Raji (cell line): ENCODE results near the gene MBD2.

ENCODE experiments used
- POLR2A ChIP-seq: IDR thresholded peaks from 2 replicates; pipeline ENCODE4 v1.6.1; 2011; ENCODE audit warnings: low read depth, low read length, control low read depth; ENCODE audit not compliant: insufficient read depth

Gene MBD2

DNA sequence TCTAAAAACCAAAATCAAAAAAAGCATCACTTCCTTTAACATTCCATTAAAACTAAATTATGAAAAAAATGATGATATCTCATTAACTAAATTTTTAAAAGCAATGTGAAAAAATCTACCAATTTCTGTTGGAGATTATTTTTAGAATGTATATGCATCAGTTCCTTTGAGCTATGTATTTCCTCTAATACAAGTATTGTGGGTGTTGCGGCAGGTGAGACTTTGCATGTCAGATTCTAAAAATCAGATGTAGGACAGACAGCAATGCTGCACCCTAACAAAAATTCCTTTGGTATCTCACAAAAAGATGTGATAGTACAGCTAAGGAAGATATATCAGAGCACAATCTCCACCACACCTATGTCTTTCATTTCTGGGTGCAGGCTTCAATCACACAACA lies 6.8 kb downstream of the MBD2 start:
- TF ChIP-seq POLR2A: no peak

DNA sequence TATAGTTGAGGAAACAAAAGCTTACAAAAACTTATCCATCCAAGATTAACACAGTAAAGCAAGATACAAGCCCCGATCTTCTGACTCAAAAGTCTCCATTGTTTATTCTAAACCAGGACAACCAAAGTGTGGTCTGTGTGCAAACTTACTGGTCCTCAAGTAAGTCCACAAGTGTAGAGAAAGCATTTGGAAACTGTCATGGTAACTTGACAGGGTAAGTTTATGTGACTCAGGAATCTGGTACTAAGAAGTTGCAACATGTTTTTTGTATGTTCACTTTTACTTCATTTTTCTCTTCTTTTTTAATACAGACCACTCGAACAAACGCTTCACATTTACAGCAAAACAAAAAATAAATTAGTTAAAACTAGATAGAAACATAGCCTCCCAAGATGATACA lies 9.4 kb downstream of the MBD2 start:
- TF ChIP-seq POLR2A: no peak

DNA sequence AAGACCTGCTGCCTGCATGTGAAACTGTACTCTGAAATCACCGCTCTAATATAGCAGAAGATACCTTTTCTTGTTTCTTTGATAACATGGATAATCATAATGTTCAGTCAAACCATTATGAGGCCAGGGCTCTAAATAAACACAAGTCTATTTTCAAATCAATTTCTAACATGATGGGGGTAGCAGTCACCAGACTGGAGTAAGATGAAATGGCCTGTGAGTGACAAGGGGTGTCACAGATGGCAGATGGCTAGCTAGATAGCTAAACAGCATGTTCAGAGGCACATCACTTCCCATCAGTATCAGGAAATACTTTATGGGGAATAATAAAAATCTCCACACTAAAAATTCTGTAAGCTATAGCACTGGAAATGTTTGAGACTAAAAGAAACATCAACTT lies 14.0 kb downstream of the MBD2 start:
- TF ChIP-seq POLR2A: no peak

DNA sequence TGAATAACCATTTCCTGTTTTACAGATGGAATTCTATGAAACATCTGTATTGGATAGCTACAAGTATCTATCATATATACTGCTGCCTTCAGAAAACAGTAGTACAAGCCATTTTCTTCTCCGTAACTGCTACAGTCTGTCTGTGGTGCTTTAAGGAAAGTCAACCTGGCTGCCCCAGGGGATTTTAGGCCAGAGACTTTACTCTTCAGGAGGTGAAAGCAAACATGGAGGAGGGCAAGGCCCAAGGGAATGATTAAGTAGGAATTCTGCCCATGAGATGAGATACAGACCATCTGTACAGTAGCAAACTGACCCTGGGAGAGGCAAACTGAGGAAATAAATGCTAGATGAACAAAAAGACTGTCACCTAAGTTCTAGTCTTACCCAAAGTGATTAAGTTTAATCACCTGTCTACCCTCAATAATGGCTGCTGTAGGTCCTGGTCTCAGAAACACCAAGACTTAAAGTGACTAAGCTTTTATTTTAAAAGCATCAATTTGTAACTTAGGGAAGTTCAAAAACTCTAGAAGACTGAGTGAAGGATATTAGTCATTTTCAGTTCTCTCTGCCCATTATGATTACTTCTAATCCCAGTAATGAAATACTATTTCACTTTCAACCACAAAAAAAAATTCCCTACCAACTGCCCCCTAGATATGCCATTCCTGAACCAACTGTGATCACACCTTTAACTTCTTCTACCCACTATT lies 14.8 kb downstream of the MBD2 start:
- TF ChIP-seq POLR2A: no peak

DNA sequence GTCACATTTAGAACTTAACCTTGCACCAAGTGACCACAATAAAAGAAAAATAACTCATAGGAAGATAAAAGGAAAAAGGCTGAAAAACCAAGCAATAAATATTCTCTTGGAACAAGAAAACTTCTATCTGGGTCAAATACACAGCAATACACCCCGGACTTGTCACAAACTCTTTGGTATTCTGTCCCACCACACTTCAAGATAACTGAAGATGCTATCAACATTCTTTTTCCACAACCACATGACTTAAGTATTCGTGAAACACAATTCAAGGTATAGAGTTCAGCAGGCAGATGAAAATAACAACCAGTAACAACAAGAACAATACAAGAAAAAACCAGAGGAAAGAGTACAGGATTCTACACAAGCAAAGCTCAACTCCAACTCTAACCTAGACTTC lies 18.0 kb downstream of the MBD2 start:
- no peak for TF ChIP-seq POLR2A

DNA sequence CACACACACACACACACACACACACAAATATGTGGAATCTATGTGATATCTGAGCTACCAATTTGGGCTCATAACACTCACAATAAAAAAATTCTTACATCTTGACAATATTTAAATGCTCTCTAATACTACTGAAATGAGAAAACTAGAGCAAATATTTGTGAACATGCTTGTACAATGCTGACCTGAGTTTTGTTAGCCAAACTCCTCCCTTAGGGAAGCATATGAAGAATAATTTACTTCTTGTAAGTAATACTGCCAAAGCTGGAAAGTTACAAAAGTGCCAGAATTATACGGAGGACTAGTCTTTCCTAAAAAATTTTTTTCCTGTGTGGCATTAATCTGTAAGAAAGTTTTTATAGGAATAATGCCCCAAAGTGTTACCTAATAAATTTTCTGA lies 18.5 kb downstream of the MBD2 start:
- TF ChIP-seq POLR2A: no peak

DNA sequence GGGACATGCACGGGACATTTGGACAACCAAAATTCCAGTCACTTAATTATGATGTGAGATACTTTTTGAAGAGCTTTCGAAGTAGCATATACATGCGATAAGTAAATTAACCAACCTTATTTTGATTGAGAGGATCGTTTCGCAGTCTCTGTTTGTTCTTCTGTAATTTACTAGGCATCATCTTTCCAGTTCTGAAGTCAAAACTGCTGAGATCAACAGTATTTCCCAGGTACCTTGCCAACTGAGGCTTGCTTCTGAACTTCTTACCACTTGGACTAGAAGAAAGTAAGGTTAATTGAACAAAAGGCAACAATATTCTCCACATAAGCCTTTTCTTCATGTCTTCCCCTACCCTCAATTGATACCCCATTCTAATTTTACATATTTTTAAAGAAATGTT lies 19.6 kb downstream of the MBD2 start:
- no peak for TF ChIP-seq POLR2A

DNA sequence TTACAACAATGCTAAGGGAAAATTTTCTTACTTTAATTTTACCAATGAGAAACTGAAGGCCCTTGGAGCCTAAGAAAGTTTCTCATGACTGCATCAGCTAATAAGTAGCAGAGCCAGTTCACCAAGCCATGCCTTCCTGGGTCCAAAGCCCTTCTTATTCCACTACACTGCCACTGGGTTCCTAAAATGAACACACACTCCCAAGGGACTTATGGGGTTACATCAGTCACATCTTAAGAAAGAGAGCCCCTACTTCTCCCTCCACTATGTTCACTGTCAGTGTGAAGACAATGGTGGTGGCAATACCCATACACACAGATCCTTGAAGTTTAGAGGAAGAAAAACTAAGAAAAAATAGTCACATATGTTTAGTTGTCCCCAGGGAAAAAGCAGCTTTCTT lies 20.6 kb downstream of the MBD2 start:
- no peak for TF ChIP-seq POLR2A

DNA sequence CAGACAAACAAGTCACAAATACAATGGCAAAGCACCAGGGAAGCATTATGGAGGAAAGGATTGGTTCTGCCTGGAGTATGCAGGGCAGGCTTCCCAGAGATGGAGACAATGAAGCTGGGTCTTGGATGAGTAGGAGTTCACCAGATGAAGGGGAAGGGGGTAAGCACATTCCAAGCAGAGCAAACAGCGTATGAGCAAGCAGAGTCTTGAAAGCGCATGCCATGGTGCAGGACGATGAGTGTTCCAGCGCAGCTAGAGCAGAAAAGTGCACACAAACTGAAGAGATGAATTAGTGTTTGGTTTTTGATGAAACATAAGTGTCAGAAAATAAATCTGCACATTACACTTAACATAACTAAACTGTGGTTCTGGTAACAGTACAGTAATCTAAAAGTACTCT lies 21.6 kb downstream of the MBD2 start:
- TF ChIP-seq POLR2A: no peak

DNA sequence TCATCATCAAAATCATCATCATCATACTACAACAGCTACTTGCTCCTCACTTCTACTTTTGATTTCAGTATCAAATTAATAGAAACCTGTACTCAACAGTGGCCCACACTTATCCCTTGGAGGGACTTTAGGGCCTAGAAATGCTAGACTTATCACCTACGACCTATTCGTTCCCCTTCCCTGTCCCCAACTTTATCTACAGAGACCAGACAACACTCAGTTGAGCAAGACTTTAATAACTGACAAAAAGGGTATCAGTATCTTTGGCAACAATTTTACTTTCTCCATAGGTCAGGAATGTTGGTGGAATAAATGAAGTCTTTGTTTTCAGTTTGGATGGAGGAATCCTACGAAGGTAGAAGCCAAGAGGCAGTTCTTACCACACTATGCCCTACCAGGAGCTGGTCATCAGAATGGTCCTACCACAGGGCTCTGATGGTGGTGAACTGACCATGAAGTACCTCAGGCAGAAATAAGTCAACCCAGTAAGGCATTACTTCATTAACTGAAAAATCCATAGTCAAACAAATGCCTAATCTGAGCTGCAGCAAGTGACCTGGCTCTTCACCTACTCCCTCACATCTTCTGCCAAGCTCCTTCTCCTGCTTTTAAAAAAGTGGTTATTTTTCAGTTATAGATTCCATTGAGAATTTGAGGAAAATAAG lies 26.6 kb downstream of the MBD2 start:
- TF ChIP-seq POLR2A: no peak

DNA sequence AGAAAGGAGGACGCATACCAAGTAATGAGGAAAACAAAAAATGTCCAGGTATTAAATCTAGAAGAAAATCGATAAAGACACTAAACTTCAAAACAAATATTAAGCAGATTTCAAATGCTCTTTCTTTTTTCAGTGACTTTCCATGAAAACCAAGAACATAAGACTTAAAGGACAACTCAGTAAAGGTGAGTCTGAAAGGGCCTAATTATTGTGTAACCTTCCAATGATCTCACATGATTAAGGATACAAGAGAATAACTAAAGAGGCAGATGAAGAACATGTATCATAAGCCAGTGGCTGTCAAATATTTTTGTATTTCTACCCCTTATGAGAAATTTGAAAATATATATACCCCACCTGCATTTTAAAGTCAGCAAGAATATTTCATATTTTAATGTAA lies 30.7 kb downstream of the MBD2 start:
- no peak for TF ChIP-seq POLR2A

DNA sequence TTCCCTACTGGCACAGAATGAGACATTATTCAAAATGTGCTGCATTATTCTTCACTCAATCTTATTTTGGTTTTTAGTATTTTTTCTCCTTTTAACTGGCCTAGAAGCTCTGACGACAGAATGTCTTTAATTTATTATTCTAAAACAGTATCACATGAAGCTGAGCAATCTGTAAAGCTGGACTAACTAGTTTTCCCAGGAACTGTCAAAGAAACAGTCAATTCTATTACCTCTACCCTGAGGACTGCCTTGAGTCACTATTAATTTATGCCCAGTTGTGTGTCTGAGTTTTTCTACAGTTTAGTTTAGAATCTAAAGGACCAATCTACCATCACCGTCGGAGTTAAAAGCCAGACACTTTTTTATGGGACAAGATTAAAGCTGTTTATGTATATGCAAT lies 31.6 kb downstream of the MBD2 start:
- TF ChIP-seq POLR2A: no peak

DNA sequence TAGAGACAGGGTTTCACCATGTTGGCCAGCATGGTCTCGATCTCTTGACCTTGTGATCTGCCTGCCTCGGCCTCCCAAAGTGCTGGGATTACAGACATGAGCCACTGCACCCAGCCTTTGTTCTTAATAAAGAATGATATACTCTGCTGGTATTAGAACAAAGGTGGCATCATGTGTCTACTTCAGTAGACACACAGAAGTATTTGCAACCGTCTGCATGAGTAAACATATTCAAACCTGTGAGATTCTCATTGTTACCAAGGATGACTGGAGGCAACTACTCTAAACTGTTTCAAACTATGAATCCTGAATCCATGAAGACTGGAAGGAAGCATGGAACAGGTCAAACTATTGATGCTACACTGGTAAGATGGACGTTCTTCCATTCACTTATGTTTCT lies 32.1 kb downstream of the MBD2 start:
- no peak for TF ChIP-seq POLR2A

DNA sequence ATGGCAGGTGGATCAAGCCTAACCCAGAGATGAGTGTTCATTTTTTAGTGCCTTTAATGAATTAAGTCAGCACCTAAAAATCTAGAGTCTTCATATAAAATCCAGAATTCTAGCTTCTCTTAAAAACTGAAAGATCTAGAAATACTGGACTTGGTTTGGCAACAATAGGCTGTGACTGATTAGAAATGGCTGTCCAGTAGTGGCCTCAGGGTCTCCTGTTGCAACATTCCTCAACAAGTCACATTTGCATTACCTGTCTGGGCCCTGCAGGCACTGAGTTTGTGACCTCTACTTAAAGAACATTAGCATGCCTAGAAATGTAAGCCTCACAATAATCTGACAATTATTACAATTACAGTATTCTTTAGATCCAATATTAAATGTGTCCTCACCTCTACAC lies 33.1 kb downstream of the MBD2 start:
- TF ChIP-seq POLR2A: no peak

DNA sequence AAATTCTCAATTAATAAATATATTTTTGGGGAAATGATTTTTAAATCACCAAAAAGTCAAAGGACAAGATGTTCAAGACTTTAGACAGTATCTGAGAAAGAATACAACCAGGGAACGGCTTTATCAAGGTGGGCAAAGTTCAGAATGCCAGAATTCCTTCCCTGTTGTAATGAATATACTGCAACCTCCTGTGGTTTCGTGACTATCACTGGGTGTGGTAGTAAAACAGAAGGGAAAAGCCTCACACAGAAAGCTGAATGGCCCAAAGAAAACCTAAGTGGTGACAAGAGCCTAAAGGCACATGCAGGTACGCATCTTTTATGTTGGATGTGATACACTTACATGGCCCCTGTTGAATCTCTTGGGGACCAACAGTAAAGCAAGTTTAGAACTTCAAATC lies 37.1 kb downstream of the MBD2 start:
- no peak for TF ChIP-seq POLR2A

DNA sequence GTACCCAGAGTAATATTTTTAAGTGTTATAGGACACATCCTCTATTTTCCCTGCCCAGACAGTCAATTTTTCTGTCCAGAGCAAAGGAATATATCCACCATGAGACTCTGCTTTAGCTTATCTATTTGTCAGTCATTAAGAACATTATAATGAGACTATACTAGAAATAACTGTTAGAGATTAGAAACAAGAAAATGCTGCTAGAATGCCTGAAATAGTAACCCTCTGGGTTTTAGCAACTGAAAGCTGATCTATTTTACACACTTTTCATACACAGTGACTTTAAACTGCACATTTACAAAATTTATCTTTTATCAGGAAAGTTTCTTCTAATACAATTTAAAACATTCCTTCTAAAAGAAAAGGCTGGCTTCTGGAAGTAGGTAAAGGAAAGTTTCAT lies 39.6 kb downstream of the MBD2 start:
- TF ChIP-seq POLR2A: no peak

DNA sequence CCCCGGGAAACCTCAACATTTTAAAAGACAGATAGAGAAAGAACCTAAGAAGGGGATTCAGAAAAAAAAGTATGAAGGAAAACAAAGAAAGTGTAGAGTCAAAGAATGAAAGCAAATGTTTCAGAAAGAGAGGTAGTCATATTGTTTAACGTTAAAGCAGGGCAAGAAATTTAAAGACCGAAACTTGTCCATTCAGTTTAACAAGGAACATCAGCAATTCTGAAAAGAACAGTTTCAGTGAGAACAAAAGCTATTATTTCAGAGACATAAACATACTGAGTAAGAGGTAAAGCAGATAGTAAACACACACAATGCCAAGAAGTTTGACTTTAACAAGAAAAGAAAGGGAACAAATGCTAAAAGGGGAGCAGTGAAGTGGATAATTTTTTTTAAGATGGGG lies 41.1 kb downstream of the MBD2 start:
- no peak for TF ChIP-seq POLR2A
